GM12878 (cell line): ENCODE results near the gene SMIM20. TPM values are rescaled to one million over a fixed set of nuclear protein-coding genes. Genes with fewer than 3 reads are reported as not detected.
A peak's percentile ranks its signal among the peaks of the same experiment; 100 is the strongest.

Source experiments
- ATAC-seq: fragments of 200-7000 bp; cut with Tn5 transposase; 3 replicates; pipeline ENCODE4 v1.9.1; 2020; ENCODE audit warnings: mild to moderate bottlenecking, moderate library complexity
- BruUV-seq: library from RNA; stranded (reverse); fragments of 400-500 nt; replicated peaks from 2 replicates; lab custom pipeline; 2021; lab: Mats Ljungman, UMichigan
- CTCF ChIA-PET: fragments of 300-600 bp; sonication (Branson Sonifier 250); formaldehyde crosslinking; extraction: SDS; loops from one replicate; lab custom pipeline; 2021; ENCODE audit warnings: inconsistent platforms; lab: Yijun Ruan, JAX
- POLR2A ChIA-PET: fragments of 350-600 bp; formaldehyde crosslinking; extraction: SDS; loops from one replicate; lab custom pipeline; 2021; ENCODE audit warnings: inconsistent platforms; lab: Charles Lee
- RAD21 ChIA-PET: fragments of 300-600 bp; sonication (Branson Sonifier 250); formaldehyde crosslinking; loops from one replicate; lab custom pipeline; 2023; ENCODE audit warnings: antibody characterized with exemption; ENCODE audit not compliant: unreplicated experiment; lab: Charles Lee
- SMC1A ChIA-PET: fragments of 300-600 bp; sonication (Branson Sonifier 250); formaldehyde crosslinking; loops from one replicate; lab custom pipeline; 2023; ENCODE audit not compliant: unreplicated experiment, uncharacterized antibody; lab: Charles Lee
- DNase-seq: peaks from one replicate; pipeline ENCODE4 v3.0.0-alpha.2; 2011; ENCODE audit warnings: low read depth, low spot score
- FAIRE-seq: peaks from 3 replicates; lab custom pipeline; 2011; peaks lifted over from hg19 to GRCh38; lab: Jason Lieb, UNC
- H2AFZ ChIP-seq: 2 replicates; pipeline ENCODE4 v1.6.0; 2011; ENCODE audit warnings: low read depth, low read length, control low read depth; ENCODE audit not compliant: control insufficient read depth
- H3K27ac ChIP-seq: 2 replicates; pipeline ENCODE4 v1.5.1; 2011; ENCODE audit warnings: control low read depth; ENCODE audit not compliant: control insufficient read depth, insufficient read depth
- H3K27me3 ChIP-seq, 2 experiments: replicated peaks in 1 of 2; 2 replicates each; pipeline versions ENCODE4 v1.6.0 to v1.6.1; 2011; ENCODE audit warnings: low read length in 1 of 2; ENCODE audit not compliant: control insufficient read depth in 2 of 2, insufficient read depth in 2 of 2
- H3K36me3 ChIP-seq, 2 experiments: 2 replicates each; pipeline ENCODE4 v1.5.1; 2011; ENCODE audit warnings: low read length in 1 of 2; ENCODE audit not compliant: control insufficient read depth in 2 of 2, insufficient read depth in 2 of 2
- H3K4me1 ChIP-seq: 2 replicates; pipeline ENCODE4 v1.6.1; 2011; ENCODE audit warnings: mild to moderate bottlenecking, low read length, moderate library complexity, mixed read lengths; ENCODE audit not compliant: control insufficient read depth, insufficient read depth
- H3K4me2 ChIP-seq: 2 replicates; pipeline ENCODE4 v1.6.0; 2011; ENCODE audit warnings: control low read depth; ENCODE audit not compliant: control insufficient read depth, insufficient read depth
- H3K4me3 ChIP-seq: fragments of 200-600 bp; sonication (generic); 2 replicates; pipeline ENCODE4 v1.5.1; 2016
- H3K79me2 ChIP-seq: 2 replicates; pipeline ENCODE4 v1.6.0; 2011; ENCODE audit warnings: low read length; ENCODE audit not compliant: control insufficient read depth, insufficient read depth
- H3K9ac ChIP-seq: 2 replicates; pipeline ENCODE4 v1.8.0; 2011; ENCODE audit warnings: low read length, control low read depth, mixed read lengths; ENCODE audit not compliant: control insufficient read depth, insufficient read depth
- H3K9me3 ChIP-seq: replicated peaks from 3 replicates; pipeline ENCODE4 v1.5.1; 2011; ENCODE audit warnings: mild to moderate bottlenecking, low read length; ENCODE audit not compliant: control insufficient read depth, insufficient read depth
- H4K20me1 ChIP-seq: 2 replicates; pipeline ENCODE4 v1.6.0; 2011; ENCODE audit not compliant: control insufficient read depth, insufficient read depth
- BHLHE40 ChIP-seq, 2 experiments: fragments of 450-650 bp in 1 of 2; IDR thresholded peaks; 2 replicates each; pipeline ENCODE4 v1.6.1; 2011 to 2017; ENCODE audit warnings: low read depth in 2 of 2, borderline replicate concordance in 1 of 2, improper control_type of control experiment in 1 of 2, low read length in 1 of 2, mild to moderate bottlenecking in 1 of 2
- EED ChIP-seq: sonication (generic); IDR thresholded peaks from 2 replicates; pipeline ENCODE4 v1.6.1; 2016; ENCODE audit warnings: antibody characterized with exemption, low read depth
- EP300 ChIP-seq, 2 experiments: fragments of 150-350 bp in 1 of 2; IDR thresholded peaks; 2 replicates each; pipeline ENCODE4 v1.6.1; 2011 to 2012; ENCODE audit warnings: low read depth in 2 of 2, low read length in 2 of 2, borderline replicate concordance in 1 of 2, improper control_type of control experiment in 1 of 2, inconsistent platforms in 1 of 2; ENCODE audit not compliant: control insufficient read depth in 1 of 2
- FOS ChIP-seq: IDR thresholded peaks from 3 replicates; pipeline ENCODE4 v1.6.1; 2011; ENCODE audit warnings: borderline replicate concordance; ENCODE audit not compliant: insufficient read length; ENCODE audit errors: extremely low read depth
- FOXK2 ChIP-seq: fragments of 450-650 bp; IDR thresholded peaks from 2 replicates; pipeline ENCODE4 v1.6.1; 2017; ENCODE audit warnings: mild to moderate bottlenecking, moderate library complexity
- IRF4 ChIP-seq: IDR thresholded peaks from 2 replicates; pipeline ENCODE4 v1.6.1; 2011; ENCODE audit warnings: low read depth, low read length
- JUNB ChIP-seq: IDR thresholded peaks from 2 replicates; pipeline ENCODE4 v1.6.1; 2016; ENCODE audit warnings: antibody characterized with exemption, mild to moderate bottlenecking
- NBN ChIP-seq: fragments of 450-650 bp; IDR thresholded peaks from 2 replicates; pipeline ENCODE4 v1.6.1; 2016
- NFYB ChIP-seq: IDR thresholded peaks from 2 replicates; pipeline ENCODE4 v1.6.1; 2011; ENCODE audit warnings: low read depth, mild to moderate bottlenecking, low read length, improper control_type of control experiment, moderate library complexity; ENCODE audit not compliant: insufficient read depth
- NR2C1 ChIP-seq: fragments of 450-650 bp; IDR thresholded peaks from 2 replicates; pipeline ENCODE4 v1.6.1; 2017; ENCODE audit warnings: antibody characterized with exemption, mild to moderate bottlenecking, moderate library complexity
- PBX3 ChIP-seq: IDR thresholded peaks from 2 replicates; pipeline ENCODE4 v1.6.1; 2011; ENCODE audit warnings: mild to moderate bottlenecking, low read depth, low read length, moderate library complexity; ENCODE audit not compliant: insufficient replicate concordance
- RAD21 ChIP-seq: IDR thresholded peaks from 2 replicates; pipeline ENCODE4 v1.6.1; 2011; ENCODE audit warnings: mild to moderate bottlenecking, low read depth, low read length, moderate library complexity; ENCODE audit not compliant: insufficient read depth
- RELB ChIP-seq: fragments of 450-650 bp; IDR thresholded peaks from 2 replicates; pipeline ENCODE4 v1.6.1; 2017; ENCODE audit warnings: low read depth, mild to moderate bottlenecking, moderate library complexity
- TARDBP ChIP-seq: IDR thresholded peaks from 2 replicates; pipeline ENCODE4 v1.6.1; 2016; ENCODE audit warnings: borderline replicate concordance
- YY1 ChIP-seq: IDR thresholded peaks from 2 replicates; pipeline ENCODE4 v1.6.1; 2011; ENCODE audit warnings: low read depth, mild to moderate bottlenecking, low read length
- ZNF24 ChIP-seq: fragments of 450-650 bp; IDR thresholded peaks from 2 replicates; pipeline ENCODE4 v1.6.1; 2017; ENCODE audit warnings: antibody characterized with exemption, mild to moderate bottlenecking
- WGBS: methylation state at CpG from one replicate; pipeline ENCODE4 v1.1.6; 2016; ENCODE audit warnings: low lambda C conversion rate; ENCODE audit not compliant: insufficient replicate concordance, insufficient coverage; ENCODE audit errors: missing lambda C conversion rate; 5-methylcytosine and 5-hydroxymethylcytosine counted together
- in situ Hi-C: fragments of 300-500 bp; cut with MboI; formaldehyde crosslinking; loops from 9 replicates; pipeline ENCODE4 v1.14.3; 2018; ENCODE audit warnings: mixed read lengths
- intact Hi-C: fragments of 100-400 bp; cut with micrococcal nuclease; formaldehyde crosslinking; loops from one replicate; pipeline ENCODE4 v1.14.2; 2022; ENCODE audit not compliant: unreplicated experiment
- polyA plus RNA-seq, 11 experiments: library from polyadenylated mRNA; depleted of rRNA in 4 of 11; unstranded in 6 of 11; stranded (reverse) in 5 of 11; fragments of >200 nt; fragmentation: Nextera tagmentation in 4 of 11; fragmentation: Illumina TruSeq in 1 of 11; extraction: Ambion mirVana in 4 of 11; extraction: Trizol in 1 of 11; gene quantifications; 1 replicate in 1 of 11; 2 replicates in 10 of 11; pipeline versions ENCODE4 v1.2.1 to v1.2.3, GENCODE V29; 2011 to 2016; ENCODE audit warnings: inconsistent platforms in 2 of 11, missing spikeins in 2 of 11, low read depth in 1 of 11
- total RNA-seq, 4 experiments: library from RNA; depleted of rRNA in 3 of 4; stranded (reverse); fragments of >200 nt in 3 of 4; fragmentation: Illumina TruSeq in 1 of 4; extraction: Trizol in 1 of 4; gene quantifications; 2 replicates each; pipeline versions ENCODE4 v1.2.1 to v1.2.3, GENCODE V29; 2013 to 2021

The SMIM20 gene
- total and polyA plus RNA-seq, 10 of the 15 experiments (the other 5 are each of a cell fraction or from before 2014, with no cell fraction given) = 17.3 to 38.0 (median 28.8) TPM

- intact Hi-C loops (no loop called here), in situ Hi-C loops (no loop called here)
- Histone ChIP-seq H3K27ac (no peak overlapping the region), H3K4me3 (no peak overlapping the region), H2AFZ (peak overlapping the region; percentile 48), H4K20me1 (no peaks in the 10 kb centered on the region), H3K4me1 (peaks cover 26% of the 10 kb centered on the region), H3K27me3 (no peaks in the 10 kb centered on the region), H3K9me3 (no peaks in the 10 kb centered on the region; the same call in 2 of the 3 replicates), H3K4me2 (peak overlapping the region; percentile 44), H3K36me3 (no peaks in the 10 kb centered on the region), H3K9ac (no peak overlapping the region), H3K79me2 (no peaks in the 10 kb centered on the region)
- TF ChIP-seq JUNB (peak; percentile 33), FOXK2 (no peak), NFYB (no peak), IRF4 (no peak), EP300 (IDR thresholded peaks at IDR 0.05; ENCODE audit: borderline replicate concordance in 1 of 2, control insufficient read depth in 1 of 2, low read depth in 2 of 2, low read length in 2 of 2) (no peak), NBN (peak; percentile 28; the same call in 1 of the 2 replicates), YY1 (no peak), RAD21 (no peak), FOS (no peak), PBX3 (no peak), TARDBP (no peak), ZNF24 (no peak), EED (no peak), RELB (peak; percentile 30; the same call in 1 of the 2 replicates), NR2C1 (no peak), BHLHE40 (IDR thresholded peaks at IDR 0.05; ENCODE audit: borderline replicate concordance in 1 of 2, low read depth in 2 of 2, low read length in 1 of 2) (peak in 1 of 2 experiments; percentile 29; a peak in 1 of 4 replicates)
- ChIA-PET SMC1A (interaction anchor here (0.9 to 2.1 kb wide), 8 partner anchors 17 to 45 kb away, joined by 3 to 8 read pairs (median 4); no protein-coding TSS in a partner anchor), CTCF (interaction anchor here (0.9 to 1.2 kb wide), 2 partner anchors 10 to 25 kb away, joined by 3 read pairs; no protein-coding TSS in a partner anchor), RAD21 (interaction anchor here (0.5 to 1.2 kb wide), 7 partner anchors 11 to 42 kb away, joined by 3 to 6 read pairs (median 4); no protein-coding TSS in a partner anchor), POLR2A (interaction anchor here (1.0 to 1.4 kb wide), 4 partner anchors 9 to 20 kb away, joined by 3 to 4 read pairs (median 3); no protein-coding TSS in a partner anchor)
- peak; percentile 57 for ATAC-seq
- 16% methylated on average over 5 of the region's 5 CpGs for WGBS
- no peak for FAIRE-seq
- no TSS peak for BruUV-seq
- no peak for DNase-seq
Measured at GRCh38 chr4:25884031-25884782, 29.8 kb upstream of the SMIM20 start.
